HCT116 (cell line): Measurements from ENCODE around the gene CHEK1. TPM values are rescaled to one million over a fixed set of nuclear protein-coding genes. Genes with fewer than 3 reads are reported as not detected.

Source experiments
- ATAC-seq: fragments of 200-7000 bp; cut with Tn5 transposase; 2 replicates; pipeline ENCODE4 v1.9.1; 2020; ENCODE audit warnings: mild to moderate bottlenecking, moderate library complexity
- BruUV-seq: library from RNA; stranded (reverse); fragments of 400-500 nt; replicated peaks from 2 replicates; lab custom pipeline; 2021; lab: Mats Ljungman, UMichigan
- CTCF ChIA-PET: fragments of 300-600 bp; sonication (Branson Sonifier 250); formaldehyde crosslinking; loops from one replicate; lab custom pipeline; 2021; ENCODE audit warnings: antibody characterized with exemption; lab: Charles Lee
- POLR2A ChIA-PET: fragments of 300-600, 350-600 bp; sonication (Branson Sonifier 250); formaldehyde crosslinking; loops from one replicate; lab custom pipeline; 2021; ENCODE audit warnings: antibody characterized with exemption; lab: Charles Lee
- RAD21 ChIA-PET, 2 experiments: fragments of 300-600 bp; sonication (Branson Sonifier 250); formaldehyde crosslinking; loops; one replicate each; lab custom pipeline; 2023; ENCODE audit warnings: low total read pairs in 2 of 2; ENCODE audit not compliant: uncharacterized antibody in 2 of 2, unreplicated experiment in 2 of 2, low non-redundant PET in 1 of 2; lab: Charles Lee
- DNase-seq: peaks from one replicate; pipeline ENCODE4 v3.0.0-alpha.2; 2010; ENCODE audit warnings: low read depth, low spot score
- H2AFZ ChIP-seq: fragments of 200-600 bp; shearing (Covaris generic), sonication (generic); 2 replicates; pipeline ENCODE4 v1.6.1; 2017; ENCODE audit warnings: low read depth, mixed run types, mixed read lengths, antibody characterized with exemption, low read length; ENCODE audit not compliant: poor library complexity, severe bottlenecking
- H3K27ac ChIP-seq: 2 replicates; pipeline ENCODE4 v1.5.1; 2012; ENCODE audit warnings: low read depth, low read length
- H3K27me3 ChIP-seq: fragments of 200-600 bp; sonication (generic); 2 replicates; pipeline ENCODE4 v1.6.1; 2016; ENCODE audit warnings: mixed run types, low read length, mixed read lengths; ENCODE audit not compliant: insufficient read depth
- H3K36me3 ChIP-seq, 2 experiments: fragments of 200-500 bp in 1 of 2; fragments of 200-600 bp in 1 of 2; sonication (Bioruptor generic) in 1 of 2; sonication (generic) in 1 of 2; 2 replicates each; pipeline versions ENCODE4 v1.5.1 to v1.6.1; 2014 to 2016; ENCODE audit warnings: low read length in 2 of 2, inconsistent platforms in 1 of 2, mixed read lengths in 1 of 2, mixed run types in 1 of 2; ENCODE audit not compliant: insufficient read depth in 2 of 2, control insufficient read depth in 1 of 2
- H3K4me1 ChIP-seq, 2 experiments: fragments of 200-600 bp in 1 of 2; sonication (generic) in 1 of 2; 2 replicates each; pipeline versions ENCODE4 v1.5.1 to v1.6.1; 2012 to 2017; ENCODE audit warnings: low read length in 2 of 2, inconsistent platforms in 1 of 2, mild to moderate bottlenecking in 1 of 2, mixed read lengths in 1 of 2, mixed run types in 1 of 2, moderate library complexity in 1 of 2; ENCODE audit not compliant: insufficient read depth in 2 of 2, control insufficient read depth in 1 of 2
- H3K4me2 ChIP-seq: fragments of 200-600 bp; sonication (generic); 2 replicates; pipeline ENCODE4 v1.6.1; 2017; ENCODE audit warnings: mixed run types, low read length, mixed read lengths
- H3K4me3 ChIP-seq, 2 experiments: fragments of 200-600 bp in 1 of 2; sonication (generic) in 1 of 2; replicated peaks in 1 of 2; 2 replicates each; pipeline ENCODE4 v1.5.1; 2011 to 2016; ENCODE audit warnings: low read length in 2 of 2, control low read depth in 1 of 2, low read depth in 1 of 2, mild to moderate bottlenecking in 1 of 2, mixed read lengths in 1 of 2, mixed run types in 1 of 2
- H3K79me2 ChIP-seq: fragments of 200-600 bp; sonication (generic); 2 replicates; pipeline ENCODE4 v1.6.1; 2017; ENCODE audit warnings: mild to moderate bottlenecking, mixed run types, low read length, moderate library complexity, mixed read lengths; ENCODE audit not compliant: insufficient read depth
- H3K9ac ChIP-seq: fragments of 200-600 bp; sonication (generic); 2 replicates; pipeline ENCODE4 v1.6.1; 2016; ENCODE audit warnings: low read length, mixed read lengths
- H3K9me2 ChIP-seq: fragments of 200-600 bp; sonication (generic), shearing (Covaris generic); 2 replicates; pipeline ENCODE4 v1.6.1; 2017; ENCODE audit warnings: mixed run types, mild to moderate bottlenecking, moderate library complexity; ENCODE audit not compliant: insufficient read depth
- H3K9me3 ChIP-seq, 2 experiments: fragments of 200-500 bp in 1 of 2; fragments of 200-600 bp in 1 of 2; sonication (Bioruptor generic) in 1 of 2; sonication (generic) in 1 of 2; 2 replicates each; pipeline ENCODE4 v1.6.1; 2014 to 2017; ENCODE audit warnings: low read length in 2 of 2, mixed read lengths in 2 of 2, inconsistent platforms in 1 of 2, low read depth in 1 of 2, mild to moderate bottlenecking in 1 of 2, mixed run types in 1 of 2, moderate library complexity in 1 of 2; ENCODE audit not compliant: control insufficient read depth in 1 of 2, insufficient read depth in 1 of 2
- H4K20me1 ChIP-seq: fragments of 200-600 bp; sonication (generic), shearing (Covaris generic); 2 replicates; pipeline ENCODE4 v1.6.1; 2017; ENCODE audit warnings: mixed run types, mild to moderate bottlenecking, moderate library complexity; ENCODE audit not compliant: insufficient read depth
- CBX3 ChIP-seq: IDR thresholded peaks from 2 replicates; pipeline ENCODE4 v1.6.1; 2012; ENCODE audit warnings: low read depth
- CEBPB ChIP-seq: IDR thresholded peaks from 2 replicates; pipeline ENCODE4 v1.6.1; 2012; ENCODE audit warnings: low read depth
- EGR1 ChIP-seq: IDR thresholded peaks from 2 replicates; pipeline ENCODE4 v1.6.1; 2012; ENCODE audit warnings: low read depth
- ELF1 ChIP-seq: IDR thresholded peaks from 2 replicates; pipeline ENCODE4 v1.6.1; 2012; ENCODE audit warnings: low read depth, borderline replicate concordance
- EZH2 ChIP-seq: fragments of 200-600 bp; sonication (generic); IDR thresholded peaks from 2 replicates; pipeline ENCODE4 v1.6.1; 2017; ENCODE audit warnings: antibody characterized with exemption, mixed run types
- EZH2phosphoT487 ChIP-seq: fragments of 200-600 bp; IDR thresholded peaks from 2 replicates; pipeline ENCODE4 v1.6.1; 2018; ENCODE audit warnings: antibody characterized with exemption, borderline replicate concordance
- FOSL1 ChIP-seq: IDR thresholded peaks from 2 replicates; pipeline ENCODE4 v1.6.1; 2012; ENCODE audit warnings: low read depth
- POLR2AphosphoS5 ChIP-seq: IDR thresholded peaks from 2 replicates; pipeline ENCODE4 v1.6.1; 2011; ENCODE audit warnings: mild to moderate bottlenecking, low read depth, low read length, moderate library complexity
- SIN3A ChIP-seq: IDR thresholded peaks from 2 replicates; pipeline ENCODE4 v1.6.1; 2012; ENCODE audit warnings: low read depth
- SRF ChIP-seq: IDR thresholded peaks from 2 replicates; pipeline ENCODE4 v1.6.1; 2012; ENCODE audit warnings: low read depth
- TCF7L2 ChIP-seq: IDR thresholded peaks from 2 replicates; pipeline ENCODE4 v1.7.0; 2011; ENCODE audit warnings: borderline replicate concordance, inconsistent platforms; ENCODE audit not compliant: insufficient read depth, insufficient read length; ENCODE audit errors: extremely low read depth
- YY1 ChIP-seq: IDR thresholded peaks from 2 replicates; pipeline ENCODE4 v1.6.1; 2011; ENCODE audit warnings: low read length, low read depth, moderate library complexity, mild to moderate bottlenecking; ENCODE audit not compliant: insufficient replicate concordance; ENCODE audit errors: extremely low read depth
- ZFX ChIP-seq: fragments of 450-650 bp; IDR thresholded peaks from 2 replicates; pipeline ENCODE4 v1.6.1; 2017
- ZNF274 ChIP-seq: fragments of 200-500 bp; sonication (Bioruptor generic); IDR thresholded peaks from 2 replicates; pipeline ENCODE4 v1.6.1; 2014; ENCODE audit warnings: mild to moderate bottlenecking, low read depth, low read length, inconsistent platforms
- intact Hi-C: fragments of 100-400 bp; cut with micrococcal nuclease; formaldehyde crosslinking; loops from 2 replicates; pipeline ENCODE4 v1.10.0; 2022
- total RNA-seq: library from RNA; stranded (reverse); gene quantifications from one replicate; pipeline ENCODE4 v1.2.1, GENCODE V29; 2021; ENCODE audit not compliant: unreplicated experiment
- TF ChIP-seq, protein P1 (sequence below): IDR thresholded peaks from 2 replicates; pipeline ENCODE4 v1.6.1; 2012

The CHEK1 gene
- total RNA-seq, 1 experiment from 2014 or later, result 69.3 TPM

DNA sequence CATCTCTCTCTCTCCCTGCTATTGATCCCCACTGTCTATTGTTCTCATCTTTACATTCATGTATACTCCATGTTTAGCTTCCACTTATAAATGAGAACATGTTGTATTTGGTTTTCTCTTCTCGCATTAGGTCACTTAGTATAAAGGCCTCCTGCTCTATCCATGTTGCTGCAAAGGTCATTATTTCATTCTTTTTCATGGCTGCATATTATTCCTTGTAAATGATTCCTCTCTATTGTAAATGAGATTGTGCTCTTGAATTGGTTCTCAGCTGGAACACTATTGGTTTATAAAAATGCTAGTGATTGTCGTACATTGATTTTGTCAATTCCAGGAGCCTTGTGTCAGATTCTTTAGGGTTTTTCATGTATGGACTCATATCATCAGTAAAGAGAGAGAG is 42.2 kb downstream of the CHEK1 start (continued):
- no peak for TF ChIP-seq ZNF274
- TF ChIP-seq EZH2, result no peak

DNA sequence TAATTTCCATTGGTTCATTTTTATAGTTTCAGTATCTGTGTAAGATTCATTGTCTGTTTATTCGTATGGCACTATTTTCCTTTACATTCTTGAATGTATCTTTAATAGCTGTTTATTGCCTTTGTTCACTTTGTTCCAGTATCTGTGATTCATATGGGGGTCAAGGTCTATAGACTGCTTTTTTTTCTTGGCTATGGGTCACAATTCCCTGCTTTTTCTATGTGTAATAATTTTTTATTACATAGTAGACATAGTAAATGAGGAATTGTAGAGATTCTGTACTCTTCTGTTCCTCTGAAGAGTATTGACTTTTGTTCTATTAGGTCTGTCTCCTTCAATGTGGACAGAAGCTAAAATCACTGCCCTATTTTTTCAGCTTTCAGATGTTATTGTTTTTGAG is 45.2 kb downstream of the CHEK1 start:
- Histone ChIP-seq H3K9me2 (no peaks in the 10 kb centered on the region), H3K27ac (no peak overlapping the region), H4K20me1 (0 out of 2 replicates have a peak, but pooled peaks cover 4% of the 10 kb centered on the region), H2AFZ (no peak overlapping the region), H3K36me3 (0 out of 4 replicates have a peak, but pooled peaks cover 0 to 7% of the 10 kb centered on the region in 2 experiments), H3K4me1 (no peaks in the 10 kb centered on the region), H3K9ac (no peak overlapping the region), H3K4me2 (no peak overlapping the region), H3K4me3 (no peak overlapping the region), H3K9me3 (no peaks in the 10 kb centered on the region), H3K79me2 (peaks cover 19% of the 10 kb centered on the region), H3K27me3 (no peaks in the 10 kb centered on the region)
- ChIA-PET POLR2A (no interaction called here), CTCF (no interaction called here), RAD21 (no interaction called here)
- no peak for ATAC-seq
- intact Hi-C loops, result no loop called here
- BruUV-seq, result no TSS peak
- no peak for DNase-seq
- TF ChIP-seq ZFX (no peak), EZH2 (no peak), FOSL1 (no peak), TCF7L2 (no peak), CEBPB (no peak), YY1 (no peak), EZH2phosphoT487 (no peak), EGR1 (no peak), CBX3 (no peak), ELF1 (no peak), SRF (no peak), POLR2AphosphoS5 (no peak), SIN3A (no peak)
- TF ChIP-seq, protein P1, sequence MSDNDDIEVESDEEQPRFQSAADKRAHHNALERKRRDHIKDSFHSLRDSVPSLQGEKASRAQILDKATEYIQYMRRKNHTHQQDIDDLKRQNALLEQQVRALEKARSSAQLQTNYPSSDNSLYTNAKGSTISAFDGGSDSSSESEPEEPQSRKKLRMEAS, result no peak
- TF ChIP-seq, all 23 proteins: peak for 0
